Activated gamma-delta T cell (primary cell): Measurements from ENCODE around the gene SCFD1.

Source experiments
- DNase-seq: peaks from one replicate; lab custom pipeline; 2025; lab: John Stamatoyannopoulos, UW

The SCFD1 gene

GRCh38 chr14:30754778-30755177 lies 132.7 kb downstream of the SCFD1 start:
- no peak for DNase-seq

GRCh38 chr14:30756594-30756993 lies 134.5 kb downstream of the SCFD1 start:
- DNase-seq = no peak

- no peak for DNase-seq
These were observed 135.0 kb downstream of the SCFD1 start for GRCh38 chr14:30757082-30757481.

GRCh38 chr14:30759172-30760125 lies 137.3 kb downstream of the SCFD1 start:
- no peak for DNase-seq

- no peak for DNase-seq
These were observed 141.8 kb downstream of the SCFD1 start for GRCh38 chr14:30763891-30764290.

GRCh38 chr14:30767624-30768023 lies 145.5 kb downstream of the SCFD1 start:
- no peak for DNase-seq

GRCh38 chr14:30768791-30769190 lies 146.7 kb downstream of the SCFD1 start:
- no peak for DNase-seq

- no peak for DNase-seq
These were observed 148.3 kb downstream of the SCFD1 start for GRCh38 chr14:30770376-30770775.

GRCh38 chr14:30771595-30771994 lies 149.5 kb downstream of the SCFD1 start:
- DNase-seq = no peak

- DNase-seq = no peak
These were observed 157.1 kb downstream of the SCFD1 start for GRCh38 chr14:30779210-30779609.
